ENCODE measurements around the gene FBF1. TPM values are rescaled to one million over a fixed set of nuclear protein-coding genes. Genes with fewer than 3 reads are reported as not detected.

Gene FBF1
- total and polyA plus RNA-seq, 9 of the 15 experiments (the other 6 are each of a cell fraction or from before 2014, with no cell fraction given), result 0.46 to 14.9 (median 7.5) TPM

DNA sequence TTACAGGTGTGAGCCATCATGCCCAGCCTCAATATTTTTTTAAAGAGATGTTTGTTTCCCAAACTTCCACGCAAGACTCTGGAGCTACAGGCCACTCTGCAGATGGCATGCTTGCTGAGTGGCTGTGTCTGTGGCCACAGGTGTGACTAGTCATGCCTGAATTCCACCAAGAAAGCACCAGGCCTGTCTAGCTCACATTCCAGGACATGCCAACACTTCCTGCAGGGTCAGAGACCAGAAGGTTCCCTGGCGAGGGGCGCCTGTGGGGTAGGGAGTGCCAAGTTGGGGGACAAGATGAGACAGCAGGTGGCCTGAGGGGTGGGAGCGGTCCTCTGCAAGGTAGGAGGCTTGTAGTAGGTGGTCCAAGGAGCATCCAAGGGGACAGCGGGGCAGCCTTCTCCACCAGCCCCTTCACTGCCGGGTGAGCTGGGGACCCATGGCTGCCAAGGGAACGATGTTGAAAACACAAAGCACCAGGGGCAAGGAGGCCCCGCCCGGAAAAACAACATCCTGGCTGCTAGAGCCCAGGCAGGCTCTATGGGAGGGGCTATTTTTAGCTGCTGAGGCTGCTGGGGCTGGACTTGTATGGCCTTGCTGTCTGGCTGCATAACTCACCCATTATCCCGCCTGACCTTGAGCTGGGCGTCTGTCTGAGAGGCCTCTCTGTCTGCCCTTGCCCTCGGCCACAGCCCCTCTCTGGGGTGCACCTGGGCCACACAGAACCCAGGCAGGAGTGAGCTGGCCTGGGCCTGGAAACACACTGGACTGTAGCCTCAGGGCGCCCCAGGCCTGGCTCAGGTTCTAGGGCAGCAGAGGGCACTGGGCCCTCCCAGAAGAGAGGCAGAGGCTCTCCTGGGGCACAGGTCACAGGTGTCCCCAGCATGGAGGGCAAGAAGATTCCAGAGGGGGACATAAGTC is 68.1 kb downstream of the FBF1 start:
- FAIRE-seq, result peak; percentile 80
- TF ChIP-seq HMG20A (CRISPR knock-in tag; conservative IDR thresholded peaks at IDR 0.05), result no peak
- TF ChIP-seq, protein P1, sequence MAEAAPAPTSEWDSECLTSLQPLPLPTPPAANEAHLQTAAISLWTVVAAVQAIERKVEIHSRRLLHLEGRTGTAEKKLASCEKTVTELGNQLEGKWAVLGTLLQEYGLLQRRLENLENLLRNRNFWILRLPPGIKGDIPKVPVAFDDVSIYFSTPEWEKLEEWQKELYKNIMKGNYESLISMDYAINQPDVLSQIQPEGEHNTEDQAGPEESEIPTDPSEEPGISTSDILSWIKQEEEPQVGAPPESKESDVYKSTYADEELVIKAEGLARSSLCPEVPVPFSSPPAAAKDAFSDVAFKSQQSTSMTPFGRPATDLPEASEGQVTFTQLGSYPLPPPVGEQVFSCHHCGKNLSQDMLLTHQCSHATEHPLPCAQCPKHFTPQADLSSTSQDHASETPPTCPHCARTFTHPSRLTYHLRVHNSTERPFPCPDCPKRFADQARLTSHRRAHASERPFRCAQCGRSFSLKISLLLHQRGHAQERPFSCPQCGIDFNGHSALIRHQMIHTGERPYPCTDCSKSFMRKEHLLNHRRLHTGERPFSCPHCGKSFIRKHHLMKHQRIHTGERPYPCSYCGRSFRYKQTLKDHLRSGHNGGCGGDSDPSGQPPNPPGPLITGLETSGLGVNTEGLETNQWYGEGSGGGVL (CRISPR knock-in tag; IDR thresholded peaks at IDR 0.05), result no peak
- TF ChIP-seq XRCC3 (IDR thresholded peaks at IDR 0.05), result no peak
- no peak for TF ChIP-seq NELFE (IDR thresholded peaks at IDR 0.05; ENCODE audit: insufficient read depth, insufficient read length)
- TF ChIP-seq GTF2F1 (IDR thresholded peaks at IDR 0.05; ENCODE audit: low read depth, low read length), result no peak
- TF ChIP-seq ESRRA (IDR thresholded peaks at IDR 0.05; ENCODE audit: borderline replicate concordance, low read depth), result peak; percentile 79
- TF ChIP-seq MEF2A (IDR thresholded peaks at IDR 0.05; ENCODE audit: control insufficient read depth, low read depth, low read length), result peak; percentile 68; the same call in 1 of the 2 replicates
- TF ChIP-seq ZNF212 (CRISPR knock-in tag; IDR thresholded peaks at IDR 0.05), result no peak
- no peak for TF ChIP-seq TCF3 (CRISPR knock-in tag; IDR thresholded peaks at IDR 0.05)
- no peak for TF ChIP-seq SMAD2 (IDR thresholded peaks at IDR 0.05; ENCODE audit: low read depth, low read length)
- no peak for TF ChIP-seq KHSRP (IDR thresholded peaks at IDR 0.05)
- no peak for TF ChIP-seq ZNF583 (CRISPR knock-in tag; IDR thresholded peaks at IDR 0.05)
- TF ChIP-seq TEAD4 (IDR thresholded peaks at IDR 0.05; ENCODE audit: low read length), result no peak
- TF ChIP-seq TEAD4 (CRISPR knock-in tag; IDR thresholded peaks at IDR 0.05; ENCODE audit: borderline replicate concordance), result no peak
- TF ChIP-seq, protein P2, sequence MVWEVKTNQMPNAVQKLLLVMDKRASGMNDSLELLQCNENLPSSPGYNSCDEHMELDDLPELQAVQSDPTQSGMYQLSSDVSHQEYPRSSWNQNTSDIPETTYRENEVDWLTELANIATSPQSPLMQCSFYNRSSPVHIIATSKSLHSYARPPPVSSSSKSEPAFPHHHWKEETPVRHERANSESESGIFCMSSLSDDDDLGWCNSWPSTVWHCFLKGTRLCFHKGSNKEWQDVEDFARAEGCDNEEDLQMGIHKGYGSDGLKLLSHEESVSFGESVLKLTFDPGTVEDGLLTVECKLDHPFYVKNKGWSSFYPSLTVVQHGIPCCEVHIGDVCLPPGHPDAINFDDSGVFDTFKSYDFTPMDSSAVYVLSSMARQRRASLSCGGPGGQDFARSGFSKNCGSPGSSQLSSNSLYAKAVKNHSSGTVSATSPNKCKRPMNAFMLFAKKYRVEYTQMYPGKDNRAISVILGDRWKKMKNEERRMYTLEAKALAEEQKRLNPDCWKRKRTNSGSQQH (CRISPR knock-in tag; IDR thresholded peaks at IDR 0.05), result no peak
- TF ChIP-seq RBFOX2 (IDR thresholded peaks at IDR 0.05; ENCODE audit: low read depth, low read length), result peak; percentile 27; the same call in 1 of the 2 replicates
- 0 out of 2 replicates have a peak, but pooled peaks have one; percentile 37 for TF ChIP-seq POLR2G (IDR thresholded peaks at IDR 0.05; ENCODE audit: low read depth, low read length)
- TF ChIP-seq ZNF134 (CRISPR knock-in tag; conservative IDR thresholded peaks at IDR 0.05), result no peak
- TF ChIP-seq ETV1 (tag; conservative IDR thresholded peaks at IDR 0.05; ENCODE audit: low read depth), result no peak

More for the DNA sequence above, 68.1 kb downstream of the FBF1 start:
- in situ Hi-C loops (cut with MboI) (no loop called here), intact Hi-C loops (cut with micrococcal nuclease) (no loop called here)
- no peaks in the 10 kb centered on the region for H3K9me3 ChIP-seq (replicated peaks; ENCODE audit: control insufficient read depth, insufficient read depth, low read depth, low read length)
- no peaks in the 10 kb centered on the region for H3K36me3 ChIP-seq (ENCODE audit: control insufficient read depth, insufficient read depth, low read length)
- peak; percentile 67 for ATAC-seq
- no peaks in the 10 kb centered on the region for H3K9me1 ChIP-seq (ENCODE audit: control insufficient read depth, insufficient read depth, low read length)
- CTCF ChIA-PET (ENCODE audit: low intra/inter-chr PET ratio), result no interaction called here
- 57% methylated on average over 12 of the region's 13 CpGs for WGBS (ENCODE audit: insufficient coverage, low coverage, missing lambda C conversion rate)
- H2AFZ ChIP-seq (ENCODE audit: low read depth, low read length), result peak overlapping the region; percentile 25
- no peak overlapping the region for H3K4me3 ChIP-seq
- peak overlapping the region; percentile 33; the same call in 1 of the 3 replicates for H3K27ac ChIP-seq (ENCODE audit: extremely low read depth, low read depth, low read length)
- no peaks in the 10 kb centered on the region for H3K79me2 ChIP-seq (ENCODE audit: control insufficient read depth, insufficient read depth, low read length)
- peak; percentile 33 to 57 (median 44) for DNase-seq (ENCODE audit: extremely low read depth in 1 of 4, low spot score in 3 of 4)
- H3K27me3 ChIP-seq (ENCODE audit: control insufficient read depth in 2 of 2, insufficient read depth in 2 of 2, low read length in 2 of 2), result no peaks in the 10 kb centered on the region
- BruUV-seq (replicated peaks), result no TSS peak
- H3K4me1 ChIP-seq (replicated peaks in 1 of 2; ENCODE audit: control insufficient read depth in 2 of 2, insufficient read depth in 2 of 2, low read length in 2 of 2), result peaks cover 8 to 64% of the 10 kb centered on the region in 2 experiments
- no peak overlapping the region for H3K4me2 ChIP-seq (ENCODE audit: insufficient read depth, low read length)
- POLR2A ChIA-PET, result interaction anchor here (0.7 to 15.8 kb wide), 10 partner anchors 9 to 108 kb away, joined by 3 to 169 read pairs (median 4); partner anchors contain the start of genes TRIM65 and WBP2
- H3K9ac ChIP-seq (ENCODE audit: insufficient read depth in 1 of 2, low read depth in 2 of 2, low read length in 2 of 2), result peak overlapping the region in 1 of 2 experiments; percentile 85; a peak in 2 of 4 replicates
- no peaks in the 10 kb centered on the region for H4K20me1 ChIP-seq (replicated peaks; ENCODE audit: control insufficient read depth, insufficient read depth, low read length)
